HG02943 (cell line): Measurements from ENCODE around the gene DSP.

Experiments
- ATAC-seq: cut with Tn5 transposase; IDR thresholded peaks from one replicate; pipeline ENCODE4 v1.9.1; 2021; ENCODE audit warnings: mild to moderate bottlenecking, low read depth, moderate library complexity; ENCODE audit not compliant: unreplicated experiment

Gene DSP

DNA sequence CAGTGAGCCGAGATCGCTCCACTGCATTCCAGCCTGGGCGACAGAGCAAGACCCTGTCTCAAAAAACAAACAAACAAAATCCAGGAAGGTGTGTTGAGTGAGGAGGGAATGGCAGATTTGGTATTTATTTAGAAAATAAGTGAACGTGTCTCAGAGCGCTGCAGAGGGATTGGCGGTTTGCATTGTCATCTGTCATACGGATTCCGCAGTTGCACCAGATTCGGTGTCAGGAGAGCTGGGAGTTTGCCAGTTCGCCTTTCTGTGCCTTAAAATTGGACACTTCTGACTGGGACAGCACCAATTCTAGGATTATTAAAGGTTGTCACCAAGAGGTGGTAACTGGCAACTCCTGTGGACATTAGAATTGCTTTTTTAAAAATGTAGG, 49.4 kb downstream of the DSP start:
- ATAC-seq = no peak

DNA sequence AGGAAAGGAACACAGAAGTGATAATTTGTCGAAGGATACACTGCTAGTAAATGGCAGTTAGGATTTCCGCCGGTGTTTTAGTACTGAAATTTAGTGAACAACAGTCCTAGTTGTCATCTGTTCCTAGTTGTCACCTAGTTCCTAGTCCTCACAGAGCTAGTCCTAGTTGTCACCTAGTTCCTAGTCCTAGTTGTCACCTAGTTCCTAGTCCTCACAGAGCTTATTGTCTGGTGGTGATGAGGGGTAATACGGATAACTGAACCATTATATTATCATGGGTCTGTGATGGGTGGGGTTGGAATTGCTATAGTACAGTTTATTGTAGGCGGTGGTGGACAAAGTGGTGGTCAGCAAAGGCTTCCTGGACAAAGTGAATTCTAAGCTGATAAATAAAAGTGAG, 50.3 kb downstream of the DSP start:
- ATAC-seq = no peak

DNA sequence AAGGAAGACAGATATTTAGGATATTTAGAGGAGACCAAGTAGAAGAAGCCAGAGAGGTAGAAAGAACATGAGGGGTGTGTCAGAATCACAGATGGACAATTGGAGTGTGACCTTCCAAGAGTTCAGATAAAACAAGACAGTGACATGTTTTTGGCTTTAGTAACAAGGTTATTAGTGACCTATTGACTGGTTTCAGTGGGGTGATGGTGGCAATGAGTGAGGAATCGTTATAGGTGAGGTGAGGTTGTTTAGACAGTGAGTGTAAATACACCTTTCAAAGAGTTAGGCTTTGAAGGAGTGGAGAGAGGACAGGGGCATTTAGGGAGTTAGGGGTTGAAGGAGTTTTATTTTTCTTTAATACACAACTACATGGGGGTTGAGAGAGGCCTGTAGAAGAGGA, 51.8 kb downstream of the DSP start:
- ATAC-seq = no peak

DNA sequence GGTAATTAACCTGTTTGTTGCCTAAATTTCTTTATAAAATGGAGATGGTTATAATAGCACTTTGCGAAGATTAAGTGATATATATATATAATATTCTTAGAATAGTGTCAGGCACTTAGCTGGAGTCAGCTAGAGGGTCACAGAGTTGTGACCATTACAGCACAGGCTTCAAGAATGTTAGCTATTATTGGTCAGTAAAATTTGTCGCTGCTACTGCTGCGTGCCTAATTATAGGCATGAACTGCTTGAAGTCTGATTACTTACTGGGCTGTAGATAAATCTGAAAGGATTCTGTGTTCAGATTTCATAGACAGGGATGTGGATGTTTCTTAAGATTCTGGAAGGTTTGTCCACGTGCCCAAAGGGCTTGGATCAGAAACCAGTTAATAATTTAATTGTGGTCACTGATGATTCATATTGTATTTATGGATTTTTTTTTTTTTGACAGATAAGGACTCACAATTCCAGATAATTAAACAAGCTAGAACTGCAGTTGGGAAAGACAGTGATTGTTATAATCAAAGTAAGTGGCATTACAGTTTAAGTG, 53.2 kb downstream of the DSP start:
- ATAC-seq = no peak

DNA sequence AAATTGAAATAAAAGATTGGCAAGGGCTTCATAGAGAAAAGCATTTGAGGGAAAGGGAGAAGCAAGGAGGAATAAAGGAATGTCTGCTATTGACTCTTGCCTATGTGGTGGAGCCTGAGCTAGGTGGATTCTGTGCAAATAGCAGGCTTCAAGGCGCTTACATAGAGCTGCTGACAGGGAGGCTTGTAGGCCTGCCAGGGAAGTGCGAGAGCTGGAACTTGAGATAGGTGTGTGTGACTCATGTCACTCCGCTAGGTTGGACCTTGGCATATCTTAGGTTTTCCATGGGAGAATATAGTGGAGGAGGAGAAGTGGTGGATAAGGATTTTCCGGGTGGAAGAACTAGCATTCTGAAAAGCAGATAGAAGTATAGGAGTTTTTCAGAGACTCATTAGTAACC, 62.5 kb downstream of the DSP start:
- ATAC-seq = no peak

DNA sequence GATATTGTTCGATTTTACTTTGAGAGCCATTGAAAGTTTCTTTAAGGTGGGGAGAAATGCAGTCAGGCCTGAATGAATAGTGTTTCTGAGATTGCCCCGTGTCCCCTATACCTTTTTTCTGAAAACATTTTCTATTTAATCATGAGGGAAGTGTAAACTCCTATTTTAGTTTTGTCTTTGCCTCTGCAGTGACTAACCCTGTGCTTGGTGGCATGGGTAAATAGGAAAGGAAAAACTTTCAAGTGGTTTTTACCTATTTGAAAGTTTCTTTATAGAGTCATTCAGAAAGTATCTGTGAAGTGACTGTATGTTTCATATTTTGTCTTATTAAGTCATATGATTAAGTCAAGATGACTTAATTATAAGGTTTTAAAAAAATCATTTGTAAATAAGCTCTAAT, 63.0 kb downstream of the DSP start:
- no peak for ATAC-seq

DNA sequence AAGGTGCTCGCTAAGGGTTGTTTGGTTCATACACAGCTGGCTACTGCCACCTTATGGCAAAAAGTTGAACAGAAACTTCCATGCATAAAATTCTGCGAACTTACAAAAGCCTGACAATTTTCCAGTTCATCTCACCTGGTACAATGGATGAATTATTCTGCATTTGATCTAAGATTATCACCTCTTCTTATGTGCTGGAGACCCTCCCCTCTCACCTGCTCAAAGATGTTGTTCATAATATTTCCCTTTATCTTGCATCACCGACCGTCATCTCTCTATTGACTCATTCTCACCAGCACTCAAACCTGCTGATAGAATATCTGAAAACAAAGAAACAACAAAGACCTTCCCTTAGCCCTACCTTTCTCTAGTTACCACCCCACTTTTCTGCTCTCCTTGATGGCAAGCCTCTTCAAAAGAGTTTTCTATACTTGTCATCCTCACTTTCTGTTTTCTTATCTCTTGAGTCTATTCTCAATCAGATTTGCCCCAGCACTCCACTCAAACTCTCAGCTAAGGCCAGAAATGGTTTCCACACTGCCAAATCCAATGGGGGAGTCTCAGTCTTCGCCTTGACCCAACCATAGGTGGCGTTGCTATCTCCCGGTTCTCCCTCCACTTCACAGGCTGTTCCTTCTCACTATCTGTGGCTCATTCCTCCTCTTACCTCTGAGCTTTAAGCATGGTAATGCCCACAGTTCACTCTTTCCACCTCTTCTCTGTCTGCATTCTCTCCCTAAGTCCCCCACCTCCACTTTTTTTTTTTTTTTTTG, 74.3 kb downstream of the DSP start:
- ATAC-seq = no peak

DNA sequence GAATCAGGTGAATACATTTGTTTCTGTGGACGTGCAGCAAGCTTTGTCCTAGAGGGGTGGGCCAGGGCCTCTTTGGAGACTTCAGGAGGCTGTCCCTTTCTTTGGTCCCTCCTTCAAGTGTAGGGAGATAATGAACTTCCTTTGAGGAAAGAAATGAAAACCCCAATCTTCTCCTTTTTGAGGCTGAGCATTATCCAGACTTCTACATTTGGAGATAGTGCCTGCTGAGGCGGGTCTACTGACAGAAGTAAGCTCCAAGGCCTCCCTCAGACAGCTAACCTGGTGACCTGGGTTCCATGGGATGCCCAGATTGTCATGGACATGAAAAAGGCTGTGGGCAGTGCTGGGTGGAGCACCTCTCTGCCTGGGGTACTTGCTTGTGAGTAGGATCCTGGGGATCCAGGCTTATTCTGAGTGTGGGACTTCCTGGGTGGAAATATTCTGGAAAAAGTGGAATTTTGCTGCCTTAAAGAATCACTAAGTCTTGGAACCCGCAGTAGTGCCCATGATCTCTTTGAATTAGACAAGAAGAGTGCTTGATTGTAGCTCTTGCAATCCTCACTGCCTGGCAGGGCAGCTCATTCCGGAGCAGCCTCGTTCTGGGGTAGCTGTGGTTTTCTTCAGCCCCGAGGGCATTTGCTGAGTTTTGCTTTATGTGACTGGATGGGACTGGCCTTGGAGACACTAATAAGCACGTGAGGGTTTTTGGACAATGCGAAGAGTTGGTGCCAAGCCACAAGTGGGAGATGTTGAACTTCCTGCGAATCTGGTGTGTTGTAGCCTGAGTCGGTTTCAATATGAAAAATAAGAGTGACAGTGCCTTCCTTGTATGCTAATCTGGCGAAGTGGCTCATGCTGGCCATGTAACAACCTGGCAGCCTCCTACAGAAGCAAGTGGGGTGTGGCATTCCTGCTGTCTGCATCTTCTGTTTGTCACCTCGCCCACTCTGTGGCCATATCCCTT, 76.6 kb downstream of the DSP start:
- no peak for ATAC-seq

DNA sequence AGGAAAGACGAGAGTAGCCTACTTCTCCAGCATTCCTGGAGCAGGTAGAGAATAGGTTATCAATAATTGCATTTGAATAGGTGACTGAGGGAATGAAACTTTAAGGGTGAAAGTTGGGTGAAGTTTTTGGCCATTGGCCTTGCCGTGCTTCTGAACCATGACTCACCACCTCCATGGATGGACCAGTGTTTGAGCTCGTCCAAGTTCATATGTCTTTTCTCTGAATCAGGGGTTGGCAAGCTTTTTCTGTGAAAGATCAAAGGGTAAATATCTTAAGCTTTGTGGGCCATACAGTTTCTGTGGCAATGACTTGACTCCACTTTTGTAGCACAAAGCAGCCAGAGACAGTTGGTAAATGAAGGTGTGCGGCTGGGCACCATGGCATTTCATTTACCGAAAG, 80.3 kb downstream of the DSP start:
- no peak for ATAC-seq

DNA sequence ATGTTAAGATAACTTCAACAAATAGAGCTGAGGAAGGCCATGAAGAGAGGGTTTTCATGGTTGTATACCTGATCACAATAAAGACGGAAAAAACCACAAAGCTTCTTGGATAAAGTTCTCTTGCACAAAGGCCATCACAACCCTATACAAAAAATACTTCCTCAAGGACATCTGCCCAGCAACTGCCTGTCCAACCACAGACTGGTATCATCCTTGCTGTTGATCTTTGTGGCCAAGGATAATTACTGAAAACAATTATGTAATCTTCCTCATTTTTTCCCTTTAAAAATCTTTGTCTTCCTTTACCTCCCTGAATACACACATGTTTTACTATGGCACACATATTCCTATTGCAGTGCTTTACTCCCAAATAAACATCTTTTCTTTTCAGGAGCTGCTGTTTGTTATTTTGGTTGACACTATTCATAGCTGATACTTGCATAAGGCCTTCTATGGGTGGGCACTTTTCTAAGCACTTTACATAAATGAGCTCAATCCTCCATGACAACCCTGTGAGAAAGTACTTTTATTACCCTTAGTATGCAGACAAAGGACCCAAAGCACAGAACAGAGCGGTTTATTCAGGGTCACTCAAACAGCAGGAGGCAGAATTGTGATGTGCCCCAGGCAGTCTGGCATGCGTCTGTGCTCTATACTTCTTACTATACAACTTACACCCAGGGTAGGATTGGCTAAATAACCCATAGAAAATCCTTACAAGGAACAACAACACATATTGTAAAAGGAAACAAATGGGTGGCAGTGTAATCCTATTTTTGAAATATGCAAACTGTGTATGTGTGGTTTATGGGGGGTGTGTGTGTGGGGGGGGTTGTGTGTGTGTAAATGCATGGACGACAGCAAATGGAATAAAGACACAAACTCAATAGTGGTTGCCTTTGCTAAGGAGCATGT, 83.6 kb downstream of the DSP start:
- ATAC-seq = no peak

DNA sequence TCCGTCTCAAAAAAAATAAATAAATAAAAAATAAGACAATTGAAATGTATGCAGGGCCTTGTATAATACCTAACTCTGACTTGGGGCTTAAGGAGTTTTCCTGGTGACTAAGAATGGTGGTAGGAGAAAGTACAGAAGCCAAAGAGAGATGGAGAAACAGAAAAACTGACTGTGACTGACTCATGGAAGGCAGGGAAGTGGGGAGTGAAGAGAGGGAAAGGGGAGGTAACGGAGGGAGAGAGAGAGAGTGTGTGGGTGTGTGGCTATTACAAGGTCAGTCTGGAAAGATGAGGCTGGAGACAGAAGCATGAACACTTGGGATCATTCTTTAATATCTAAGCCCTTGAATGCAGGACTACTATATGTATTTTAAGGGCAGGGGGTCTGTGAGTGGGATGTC, 87.0 kb downstream of the DSP start:
- ATAC-seq = no peak

DNA sequence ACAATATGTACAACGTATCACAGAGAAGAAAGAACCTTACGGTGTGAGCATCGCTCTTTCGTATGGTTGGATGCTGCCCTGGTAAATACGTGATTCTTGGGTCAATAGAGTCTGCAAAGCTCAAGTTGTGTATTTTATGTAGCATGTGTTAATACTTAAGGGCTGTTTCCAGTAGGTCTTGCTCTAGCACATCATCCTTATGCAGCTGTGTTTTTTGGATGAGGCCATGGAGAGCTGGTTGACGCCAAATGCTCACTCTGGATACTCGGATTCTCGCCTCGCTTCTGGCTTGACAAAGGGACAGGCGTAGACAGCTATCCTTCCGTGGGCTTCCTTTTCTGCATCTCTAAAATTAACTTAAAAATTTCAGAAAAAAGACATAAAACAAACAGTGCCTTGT, 87.4 kb downstream of the DSP start:
- ATAC-seq = no peak

DNA sequence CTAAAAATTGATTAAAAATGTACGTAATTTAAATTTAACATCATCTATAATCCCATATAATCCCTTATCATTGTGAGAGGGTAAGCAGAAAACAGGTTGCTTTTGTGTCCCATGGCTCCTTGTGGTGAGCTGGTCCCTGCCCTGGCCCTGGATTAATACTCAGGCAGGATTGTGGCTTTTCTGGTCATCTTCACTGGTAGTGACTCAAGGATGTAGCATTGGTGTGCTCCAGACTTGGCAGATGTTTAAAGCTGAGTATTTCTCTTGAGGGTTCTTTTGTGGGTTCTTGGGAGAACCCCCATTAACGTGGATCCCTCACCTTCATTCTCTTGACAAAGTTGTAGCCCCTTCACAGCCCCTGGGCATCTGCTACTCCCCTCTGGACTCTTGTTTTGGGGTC, 87.8 kb downstream of the DSP start:
- no peak for ATAC-seq

DNA sequence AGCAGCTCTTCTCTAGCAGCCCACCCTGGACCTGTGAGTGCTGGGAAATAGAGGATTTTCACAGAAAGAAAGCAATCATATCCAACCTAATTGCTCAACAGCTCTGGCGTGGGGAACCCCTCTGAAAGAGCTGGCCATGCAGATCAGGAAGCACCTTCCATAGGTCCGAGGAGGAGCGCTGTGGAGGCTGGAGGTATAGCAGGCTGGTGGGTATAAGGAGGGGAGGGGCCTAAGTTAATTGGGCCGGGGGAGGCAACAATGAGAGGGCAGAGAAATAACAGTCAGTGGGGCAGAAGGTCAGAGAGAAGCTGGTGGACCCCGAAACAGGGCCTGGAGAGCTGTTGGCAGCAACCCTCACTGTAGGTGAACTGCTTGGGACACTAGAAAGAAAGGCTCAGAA, 89.3 kb downstream of the DSP start:
- no peak for ATAC-seq

DNA sequence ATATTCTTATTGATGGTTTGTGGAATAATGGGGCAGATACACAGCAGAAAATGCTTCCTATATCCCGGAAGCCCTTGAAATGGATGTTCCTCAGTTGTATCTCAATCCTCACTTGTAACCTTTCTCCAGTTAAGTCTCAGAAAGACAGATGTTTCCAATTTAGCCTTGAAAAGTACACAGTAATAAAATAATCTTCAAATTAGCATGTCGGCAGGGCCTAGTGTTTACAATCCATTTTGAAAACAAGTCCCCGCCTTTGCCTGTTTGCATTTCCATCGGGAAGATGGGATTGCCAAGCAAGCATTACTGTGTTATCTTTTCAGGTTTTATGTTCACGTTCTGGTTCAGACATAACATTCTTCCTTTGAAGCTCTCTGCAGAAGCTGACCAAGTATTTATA, 90.0 kb downstream of the DSP start:
- no peak for ATAC-seq

DNA sequence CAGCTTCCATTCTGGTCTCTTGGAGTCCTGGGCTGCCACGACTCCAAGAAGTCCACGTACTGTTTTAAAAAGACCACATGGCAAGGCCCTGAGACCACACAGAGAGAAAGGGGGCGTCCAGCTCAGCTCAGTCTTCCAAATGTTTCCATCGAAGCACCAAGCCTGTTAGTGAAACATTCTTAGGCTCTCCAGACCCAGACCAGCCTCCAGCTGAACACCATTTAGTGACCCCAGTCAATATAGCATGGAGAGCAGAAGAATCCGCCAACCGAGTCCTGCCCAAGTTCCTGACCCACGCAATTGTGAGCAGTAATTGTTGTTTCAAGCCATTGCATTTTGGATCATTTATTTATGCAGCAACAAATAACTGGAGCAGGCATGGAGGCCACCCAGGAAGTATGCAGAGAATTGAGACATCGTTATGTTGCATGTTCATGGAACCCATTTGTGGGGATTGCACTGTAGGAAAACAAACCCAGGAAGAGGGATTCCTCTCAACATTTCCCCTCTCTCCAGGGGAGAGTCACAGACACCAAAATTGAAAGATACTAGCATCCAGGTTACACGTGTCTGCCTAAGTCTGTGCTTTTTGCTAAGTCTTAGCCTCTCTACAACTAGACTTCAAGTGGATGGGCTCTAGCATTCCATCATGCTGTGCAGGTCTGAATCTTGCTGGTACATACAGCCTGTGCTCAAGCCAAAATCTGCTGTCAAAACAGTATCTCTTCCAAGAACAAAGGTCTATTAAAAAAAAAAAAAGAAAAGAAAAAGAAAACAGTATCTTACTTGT, 91.2 kb downstream of the DSP start:
- no peak for ATAC-seq

DNA sequence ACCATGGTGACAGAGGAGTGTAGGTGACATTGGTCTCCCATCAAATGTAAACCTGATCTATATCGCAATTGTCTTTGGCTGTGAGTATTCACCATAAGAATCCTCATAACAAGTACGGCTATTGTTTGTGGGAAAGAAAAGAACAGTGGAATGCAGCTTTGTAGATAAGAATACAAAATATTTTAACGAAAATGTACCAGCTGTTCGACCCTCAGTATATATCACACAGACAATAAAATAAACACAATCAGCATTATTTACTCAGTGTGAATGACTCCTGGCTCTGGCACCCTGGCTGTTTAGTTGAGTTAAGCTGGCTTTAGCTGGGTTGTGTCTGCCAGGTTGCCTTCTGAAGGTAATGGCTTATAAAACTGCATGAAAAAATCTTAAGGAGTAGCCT, 91.9 kb downstream of the DSP start:
- no peak for ATAC-seq

DNA sequence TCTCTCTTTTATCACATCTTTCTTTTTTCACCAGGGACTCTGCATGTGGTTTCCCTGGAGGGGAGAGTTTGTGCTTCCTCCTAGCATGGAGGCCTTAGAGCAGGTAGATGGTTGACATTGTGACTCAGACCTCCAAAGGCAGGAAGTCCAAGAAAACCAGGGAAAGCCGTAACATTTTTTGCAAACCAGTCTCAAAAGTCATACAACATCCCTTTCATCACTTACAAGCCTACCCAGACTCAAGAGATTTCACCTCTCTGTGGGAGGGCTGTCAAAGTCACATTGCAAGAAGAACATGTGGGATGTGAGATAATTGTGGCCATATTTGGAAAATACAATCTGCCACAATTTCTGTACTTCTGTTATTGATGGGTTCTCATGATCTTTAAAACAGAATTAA, 94.7 kb downstream of the DSP start:
- ATAC-seq = no peak
